Stimulated activated CD8-positive, alpha-beta memory T cell treated with anti-CD3 and anti-CD28 coated beads, Interleukin-15, amount 100 ng/mL, for 4 hours (primary cell): Measurements from ENCODE around the gene EPC1.
"Not testable (repeated sequence)": the region's sequence is repeated elsewhere in the genome, so short reads cannot be mapped to it uniquely, and the experiment has no call there.

Experiments used
- DNase-seq, 2 donors: peaks; one replicate each; pipeline ENCODE4 v3.0.0-alpha.2; 2020; ENCODE audit warnings: low read depth in 2 of 2

EPC1 gene, protein sequence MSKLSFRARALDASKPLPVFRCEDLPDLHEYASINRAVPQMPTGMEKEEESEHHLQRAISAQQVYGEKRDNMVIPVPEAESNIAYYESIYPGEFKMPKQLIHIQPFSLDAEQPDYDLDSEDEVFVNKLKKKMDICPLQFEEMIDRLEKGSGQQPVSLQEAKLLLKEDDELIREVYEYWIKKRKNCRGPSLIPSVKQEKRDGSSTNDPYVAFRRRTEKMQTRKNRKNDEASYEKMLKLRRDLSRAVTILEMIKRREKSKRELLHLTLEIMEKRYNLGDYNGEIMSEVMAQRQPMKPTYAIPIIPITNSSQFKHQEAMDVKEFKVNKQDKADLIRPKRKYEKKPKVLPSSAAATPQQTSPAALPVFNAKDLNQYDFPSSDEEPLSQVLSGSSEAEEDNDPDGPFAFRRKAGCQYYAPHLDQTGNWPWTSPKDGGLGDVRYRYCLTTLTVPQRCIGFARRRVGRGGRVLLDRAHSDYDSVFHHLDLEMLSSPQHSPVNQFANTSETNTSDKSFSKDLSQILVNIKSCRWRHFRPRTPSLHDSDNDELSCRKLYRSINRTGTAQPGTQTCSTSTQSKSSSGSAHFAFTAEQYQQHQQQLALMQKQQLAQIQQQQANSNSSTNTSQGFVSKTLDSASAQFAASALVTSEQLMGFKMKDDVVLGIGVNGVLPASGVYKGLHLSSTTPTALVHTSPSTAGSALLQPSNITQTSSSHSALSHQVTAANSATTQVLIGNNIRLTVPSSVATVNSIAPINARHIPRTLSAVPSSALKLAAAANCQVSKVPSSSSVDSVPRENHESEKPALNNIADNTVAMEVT

DNA sequence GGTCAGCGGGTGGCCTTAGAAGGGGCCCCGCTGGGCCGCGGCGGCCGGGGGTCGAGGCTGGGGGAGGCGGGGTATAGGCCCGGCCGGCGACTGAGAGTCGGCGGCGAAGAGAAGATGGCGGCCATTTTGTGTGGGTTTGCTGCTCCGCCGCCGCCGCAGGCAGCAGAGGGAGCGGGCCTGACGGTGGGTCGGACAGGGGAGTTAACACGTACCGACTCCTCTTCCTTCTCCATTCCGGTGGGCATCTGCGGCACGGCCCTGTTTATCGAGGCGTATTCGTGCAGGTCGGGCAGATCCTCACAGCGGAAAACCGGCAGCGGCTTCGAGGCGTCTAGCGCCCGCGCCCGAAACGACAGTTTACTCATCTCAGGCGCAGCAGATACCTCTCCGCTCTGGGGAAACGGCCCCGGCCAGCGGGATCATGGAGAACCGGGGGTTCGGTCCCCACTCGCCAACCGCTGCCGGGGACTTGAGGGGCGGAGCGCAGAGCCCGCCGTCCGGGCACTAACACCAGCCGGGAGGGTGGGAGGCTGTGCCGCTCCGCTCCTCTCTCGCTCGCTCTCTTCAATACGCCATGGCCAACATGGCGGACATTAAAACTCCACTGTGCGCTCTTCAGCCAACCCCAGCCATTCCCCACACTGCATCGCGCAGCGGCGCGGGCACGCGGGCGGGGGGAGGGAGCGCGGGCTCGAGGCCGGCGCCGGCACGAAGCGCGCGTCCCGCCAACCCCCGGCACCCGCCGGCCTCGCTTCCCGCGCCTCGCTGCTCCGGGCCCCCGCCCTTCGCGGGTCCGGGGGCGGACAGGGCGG lies at the start of gene EPC1:
Gene EPC1 (minus strand): TSS at position 608 of the 812 bp plus-strand sequence. CDS start 243 bp downstream, at position 365.
- DNase-seq = peak; percentile 73 to 78

DNA sequence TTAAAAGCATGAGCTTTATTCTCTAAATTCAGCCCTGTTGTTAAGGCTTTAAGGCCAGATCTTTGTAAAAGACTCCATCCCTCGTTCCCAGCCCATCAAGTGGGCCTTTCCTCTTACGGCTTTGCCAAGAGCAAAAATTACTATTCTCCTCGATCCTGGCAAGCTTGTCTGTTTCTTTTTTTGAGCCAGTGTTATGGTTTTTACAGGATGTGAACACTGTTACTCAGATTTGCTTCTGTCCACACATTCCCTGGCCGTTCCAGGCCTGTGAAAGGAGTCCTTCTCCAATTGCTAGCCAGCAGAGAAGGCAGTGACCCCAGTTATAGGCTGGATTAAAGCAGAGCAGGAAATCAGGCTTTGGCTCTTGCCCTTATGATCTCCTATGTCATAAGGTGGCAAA lies 47.0 kb upstream of the EPC1 start:
- no peak for DNase-seq

DNA sequence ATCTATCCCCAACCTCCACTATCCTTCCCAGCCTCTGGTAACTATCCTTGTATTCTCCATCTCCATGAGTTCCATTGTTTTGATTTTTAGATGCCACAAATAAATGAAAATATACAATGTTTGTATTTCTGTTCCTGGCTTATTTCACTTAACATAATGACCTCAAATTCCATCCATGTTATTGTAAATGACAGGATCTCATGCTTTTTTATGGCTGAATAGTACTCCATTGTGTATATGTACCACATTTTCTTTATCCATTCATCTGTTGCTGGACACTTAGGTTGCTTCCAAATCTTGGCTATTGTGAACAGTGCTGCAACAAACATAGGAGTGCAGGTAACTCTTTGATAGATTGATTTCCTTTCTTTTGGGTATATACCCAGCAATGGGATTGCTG lies 45.3 kb upstream of the EPC1 start:
- DNase-seq = not testable (repeated sequence)

DNA sequence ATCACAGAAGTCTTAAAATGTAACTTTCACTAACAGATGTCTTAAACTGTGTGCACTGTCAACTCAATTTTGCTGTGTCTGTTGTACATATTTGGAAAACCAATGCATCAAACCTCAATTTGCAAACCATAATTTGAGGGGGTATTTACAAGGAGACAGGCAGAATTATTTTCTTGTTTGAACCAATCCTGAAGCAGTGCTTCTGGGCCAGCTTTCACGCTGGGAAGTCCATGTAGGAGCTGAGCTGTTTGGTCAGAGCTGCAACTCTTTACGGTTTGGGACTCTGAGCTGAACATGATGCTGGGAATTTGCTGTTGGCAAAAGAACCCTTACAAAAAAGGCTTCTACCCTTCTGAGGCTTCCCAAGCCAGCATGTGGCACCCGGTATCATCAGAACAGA lies 43.2 kb upstream of the EPC1 start:
- no peak for DNase-seq

DNA sequence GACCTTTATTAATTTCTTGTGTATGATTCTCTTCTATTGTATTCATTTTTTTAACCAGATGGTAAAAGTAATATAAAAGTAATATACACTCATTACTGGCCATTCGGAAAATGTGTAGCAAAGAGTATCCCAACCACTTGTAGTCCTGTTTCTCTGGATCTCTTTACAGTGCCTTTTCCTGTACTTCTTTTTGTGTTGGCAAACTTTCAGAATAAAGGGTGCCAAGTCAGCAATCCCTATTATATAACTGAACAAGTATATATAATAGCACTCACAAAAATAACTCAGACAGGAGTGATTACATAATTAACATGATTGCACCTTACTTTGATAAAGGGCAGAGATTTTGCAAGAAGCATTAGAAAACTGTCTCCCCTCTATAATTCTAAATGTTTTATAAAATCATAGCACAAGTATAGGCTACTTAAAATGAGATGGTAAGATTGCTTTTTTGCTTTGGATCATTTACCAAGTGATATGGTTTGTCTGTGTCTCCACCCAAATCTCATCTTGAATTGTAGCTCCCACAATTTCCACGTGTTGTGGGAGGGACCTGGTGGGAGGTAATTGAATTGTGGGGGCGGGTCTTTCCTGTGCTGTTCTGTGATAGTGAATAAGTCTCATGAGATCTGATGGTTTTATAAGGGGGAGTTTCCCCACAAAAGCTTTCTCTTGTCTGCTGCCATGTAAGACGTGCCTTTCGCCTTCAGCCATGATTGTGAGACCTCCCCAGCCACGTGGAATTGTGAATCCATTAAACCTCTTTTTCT lies 41.5 kb upstream of the EPC1 start:
- no peak for DNase-seq

DNA sequence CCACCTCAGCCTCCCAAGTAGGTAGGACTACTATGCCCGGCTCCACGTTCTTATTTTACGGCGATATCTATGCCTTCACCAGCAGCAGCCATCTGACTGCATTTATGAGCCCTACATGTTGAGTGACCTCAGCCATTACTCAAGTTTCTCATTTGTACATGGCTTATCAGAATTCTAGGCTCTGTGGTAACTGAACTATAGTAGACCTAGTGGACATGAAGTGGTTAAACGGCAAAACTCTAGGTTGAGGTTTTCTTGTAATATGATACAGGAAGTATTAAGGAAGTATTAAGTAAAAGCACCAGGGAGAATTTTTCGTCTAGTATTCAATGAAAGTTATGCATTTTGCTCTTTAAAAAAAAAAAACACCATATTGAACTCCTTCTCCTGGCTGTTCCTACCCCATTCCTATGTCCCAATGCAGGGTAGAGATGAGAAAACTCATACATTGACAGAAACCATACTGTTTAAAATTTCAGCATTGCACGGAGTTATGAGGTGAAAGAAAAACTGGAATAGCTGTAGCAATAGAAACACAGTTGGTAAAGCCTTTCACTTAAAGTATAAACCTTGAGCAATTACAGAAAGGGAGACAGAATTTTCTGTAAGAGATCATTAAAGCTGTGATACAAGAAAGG lies 39.8 kb upstream of the EPC1 start:
- DNase-seq = no peak

DNA sequence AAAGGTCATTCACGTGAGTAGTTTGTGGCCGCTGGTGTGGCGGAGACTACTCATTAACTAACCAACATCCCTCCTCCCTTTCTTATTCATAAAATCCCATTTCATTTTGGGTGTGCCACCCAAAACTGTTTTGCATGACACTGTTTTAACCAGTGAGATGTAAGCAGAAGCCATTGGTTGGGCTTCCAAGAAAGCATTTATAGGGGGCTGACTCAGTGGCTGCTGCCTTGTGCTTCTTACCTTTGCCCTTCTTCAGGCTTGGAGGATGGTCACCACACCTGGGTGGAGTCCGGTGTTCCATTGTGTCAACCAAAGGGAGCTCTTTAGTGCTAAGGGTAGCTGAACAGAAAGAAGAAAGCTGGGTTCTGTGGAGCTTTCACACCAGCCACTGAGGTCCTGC lies 37.2 kb upstream of the EPC1 start:
- DNase-seq = no peak

DNA sequence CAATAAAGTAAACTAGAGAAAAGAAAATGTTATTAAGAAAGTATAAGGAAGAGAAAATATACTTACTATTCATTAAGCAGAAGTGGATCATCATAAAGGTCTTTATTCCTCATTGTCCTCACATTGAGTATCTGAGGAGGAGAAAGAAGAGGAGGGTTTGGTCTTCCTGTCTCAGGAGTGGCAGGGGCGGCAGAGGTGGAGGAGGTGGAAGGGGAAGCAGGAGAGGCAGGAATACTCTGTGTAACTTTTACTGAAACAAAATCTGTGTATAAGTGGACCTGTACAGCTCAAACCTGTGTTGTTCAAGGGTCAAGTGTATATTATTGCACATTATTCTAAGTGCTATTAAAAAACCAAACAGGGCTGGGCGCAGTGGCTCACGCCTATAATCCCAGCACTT lies 34.2 kb upstream of the EPC1 start:
- DNase-seq = no peak

DNA sequence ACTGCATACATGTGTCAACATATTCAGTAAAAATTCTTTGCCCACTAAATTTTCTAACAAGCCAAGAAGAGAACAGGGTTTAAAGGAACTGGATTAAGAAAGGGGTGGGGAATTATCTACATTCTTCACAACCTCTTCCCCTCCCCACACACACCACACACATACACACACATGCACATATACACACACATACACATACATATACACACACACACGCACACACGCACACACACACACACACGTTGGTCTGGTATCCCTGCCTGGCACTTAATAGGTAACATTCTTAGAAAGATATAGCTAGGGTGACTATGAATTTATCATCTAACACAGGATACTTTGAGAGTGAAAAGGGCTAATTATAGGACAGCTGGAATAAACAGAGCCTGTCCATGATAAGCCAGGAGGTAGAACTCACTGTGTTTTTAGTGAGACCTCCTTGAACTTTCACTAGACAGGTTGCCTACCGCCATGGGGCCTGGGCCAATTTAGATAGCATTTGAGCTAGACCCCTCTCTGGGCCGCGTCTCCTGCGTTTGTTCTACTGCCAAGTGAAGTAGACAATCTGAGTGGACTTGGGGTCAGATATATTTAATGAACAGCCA lies 33.1 kb upstream of the EPC1 start:
- DNase-seq = no peak

DNA sequence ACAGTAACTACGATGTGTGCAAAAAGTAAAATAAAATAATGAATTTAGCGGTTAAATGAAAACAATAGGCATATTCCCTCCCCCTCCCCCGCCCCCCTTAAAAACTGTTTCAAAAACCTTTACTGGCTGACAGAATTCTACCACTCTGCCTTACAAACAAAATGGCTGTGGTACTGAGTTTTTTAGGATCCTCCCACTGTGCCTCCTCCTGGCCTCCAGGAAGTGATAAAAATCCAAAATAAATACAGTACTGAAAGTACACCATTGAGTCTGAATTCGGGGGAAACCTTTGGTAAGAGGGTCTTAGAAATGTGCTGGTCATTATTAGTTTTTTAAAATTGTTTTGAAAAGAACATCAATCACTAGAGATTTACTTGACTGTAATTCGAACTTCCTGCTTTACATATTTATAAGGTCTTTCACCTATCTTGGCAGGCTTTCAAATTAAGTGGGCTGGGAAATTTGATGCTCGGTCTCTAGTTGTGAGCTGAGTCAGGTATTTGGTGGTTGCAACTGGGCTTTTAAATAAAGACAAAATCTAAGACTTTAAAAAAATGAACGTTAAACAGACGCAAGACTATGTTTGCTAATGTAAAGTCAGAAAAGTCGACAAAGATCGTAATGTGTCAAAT lies 32.5 kb upstream of the EPC1 start:
- no peak for DNase-seq

DNA sequence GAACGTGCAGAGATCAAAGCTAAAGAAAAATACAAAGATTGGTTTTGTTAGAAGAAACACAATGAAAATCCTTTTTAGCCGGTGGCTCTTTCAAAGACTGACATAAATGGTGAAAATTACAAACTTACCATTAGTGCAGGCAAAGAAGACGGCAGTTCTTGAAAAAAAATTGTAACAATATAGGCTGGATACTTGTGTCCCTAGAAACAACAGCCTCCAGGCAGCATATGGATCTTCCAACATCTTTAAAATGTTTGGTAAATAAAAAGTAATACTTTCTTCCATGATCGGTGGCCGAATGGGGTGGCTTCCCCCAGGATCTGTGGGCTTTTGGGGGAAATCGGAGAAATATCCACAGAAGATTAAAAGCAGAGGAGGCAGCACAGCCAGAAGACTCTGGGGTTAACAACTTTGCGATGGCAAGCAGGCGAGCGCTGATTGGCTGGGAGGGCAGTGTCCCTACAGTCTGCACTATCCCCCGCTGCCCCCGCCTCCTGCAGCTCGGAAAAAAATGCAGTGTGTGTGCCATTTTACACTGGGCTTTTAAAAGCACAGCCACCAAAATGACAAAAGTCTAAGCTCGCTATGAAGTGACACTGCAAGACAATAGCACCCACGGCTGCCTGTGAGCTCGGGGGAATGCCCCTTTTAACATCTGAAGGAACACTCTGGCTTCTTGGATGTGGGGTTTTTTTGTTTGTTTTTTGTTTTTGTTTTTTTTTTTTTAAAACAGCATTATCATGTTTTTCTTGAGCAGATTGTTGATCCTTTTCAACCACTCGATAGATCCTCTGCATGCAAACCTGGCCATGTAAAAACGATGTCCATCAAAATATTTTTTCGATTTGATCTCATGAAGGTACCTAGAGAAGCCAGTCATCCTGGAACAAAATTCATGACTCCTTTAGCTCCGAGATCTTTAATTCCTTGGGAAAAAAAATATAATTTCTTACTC lies 31.7 kb upstream of the EPC1 start:
- DNase-seq = peak; percentile 76 to 86

DNA sequence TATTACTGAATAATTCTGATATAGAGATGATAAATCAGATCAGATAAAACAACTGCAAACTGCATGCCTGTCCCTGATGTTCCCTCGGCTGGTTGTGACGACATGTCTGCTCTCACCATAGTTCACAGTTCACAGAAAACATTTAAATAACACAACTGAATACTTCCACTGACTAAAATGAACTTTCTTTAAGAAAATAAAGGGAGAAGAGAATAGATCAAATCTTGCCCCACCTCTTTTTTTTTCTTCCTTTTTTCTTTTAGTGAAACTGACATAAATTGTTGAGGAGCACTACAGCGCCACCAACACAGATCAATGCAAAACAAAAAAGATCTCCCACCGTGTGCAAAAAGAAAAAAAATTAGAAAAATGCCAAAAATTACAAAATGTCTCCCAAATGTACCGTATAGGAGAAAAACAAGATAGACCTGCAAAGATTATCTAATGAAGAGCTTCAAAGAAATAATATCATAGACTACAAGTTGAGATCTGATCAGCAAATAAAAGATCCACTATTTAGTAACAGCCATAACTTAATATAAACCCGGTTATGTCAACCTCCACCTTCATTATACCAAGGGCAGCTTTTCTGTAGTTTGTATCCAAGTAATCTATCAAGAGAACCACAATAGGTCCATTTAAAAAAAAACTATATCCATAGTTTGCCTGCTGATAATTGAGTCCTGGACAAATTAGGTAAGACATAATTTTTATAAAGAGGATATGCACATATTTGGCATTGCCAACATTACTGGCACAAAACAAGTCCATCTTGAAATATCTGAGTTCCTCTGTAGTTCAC lies 30.7 kb upstream of the EPC1 start:
- DNase-seq = no peak

DNA sequence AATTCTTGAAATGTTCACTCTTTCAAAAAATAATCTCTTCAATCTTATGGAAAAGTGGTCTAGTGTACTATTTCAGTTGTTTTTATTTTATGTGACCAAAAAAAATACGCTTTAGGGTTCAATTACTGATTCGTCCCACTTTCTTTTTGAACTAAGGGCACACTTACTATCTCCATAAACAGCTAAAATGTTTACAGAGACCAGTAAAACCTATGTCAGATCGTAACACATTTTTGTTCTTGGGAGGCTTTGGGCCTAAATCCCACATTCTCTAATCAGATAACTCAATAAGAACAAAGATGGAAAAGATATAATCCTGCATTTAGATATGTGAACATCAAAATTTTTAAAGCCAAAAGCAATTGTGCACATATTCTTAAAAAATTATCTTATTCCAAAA lies 29.8 kb upstream of the EPC1 start:
- no peak for DNase-seq

DNA sequence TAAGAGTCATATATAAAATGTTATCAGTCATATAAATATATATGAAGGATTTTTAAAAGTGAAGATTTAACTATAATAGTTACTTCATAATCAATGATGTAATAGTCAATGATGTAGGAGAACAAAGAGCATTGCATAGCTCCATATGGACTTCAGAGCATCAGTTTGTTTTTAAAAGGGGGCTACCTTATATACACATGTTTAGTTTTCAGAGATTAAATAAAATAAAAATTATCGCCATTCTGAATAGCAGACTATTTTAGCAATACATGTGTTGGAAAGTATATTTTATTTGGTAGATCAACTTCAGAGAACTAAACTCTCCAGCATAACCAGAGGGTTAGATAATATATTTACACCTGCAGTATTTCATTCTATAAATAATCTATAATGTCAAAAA lies 29.1 kb upstream of the EPC1 start:
- no peak for DNase-seq

DNA sequence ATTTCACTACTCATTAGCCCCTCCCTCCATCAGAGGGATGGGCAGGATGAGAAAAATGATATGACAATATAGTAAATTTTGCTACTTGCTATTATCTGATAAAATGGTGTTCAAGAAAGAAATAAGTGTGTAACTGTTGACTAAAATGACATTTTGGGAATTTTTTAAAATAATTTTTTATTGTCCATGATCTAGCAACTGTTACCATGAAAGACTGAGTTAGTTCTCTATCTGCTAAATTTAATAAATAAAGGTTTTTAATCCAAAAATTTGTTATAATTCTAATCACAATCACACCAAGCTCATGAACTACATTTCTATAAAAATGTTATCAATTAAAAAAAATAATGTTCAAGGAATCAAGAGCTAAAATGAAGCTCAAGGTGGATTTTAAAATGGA lies 28.7 kb upstream of the EPC1 start:
- no peak for DNase-seq

DNA sequence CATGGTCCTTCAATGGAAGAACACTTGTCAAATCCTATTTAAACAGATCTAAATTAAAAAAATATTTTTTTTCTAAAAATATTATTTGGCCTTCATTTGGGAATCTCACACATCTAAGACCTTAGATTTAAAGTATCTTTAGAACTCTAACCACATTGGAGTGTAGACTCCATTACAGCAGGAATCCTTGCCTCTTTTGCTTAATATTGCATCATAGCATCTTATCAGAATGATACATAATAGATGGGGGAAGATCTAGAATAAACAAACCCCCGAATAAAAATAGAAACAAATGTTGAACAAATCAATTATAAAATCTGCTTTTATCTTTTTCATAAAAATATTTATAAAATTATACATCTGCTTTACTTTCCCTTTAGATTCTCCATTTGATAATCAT lies 27.6 kb upstream of the EPC1 start:
- no peak for DNase-seq

DNA sequence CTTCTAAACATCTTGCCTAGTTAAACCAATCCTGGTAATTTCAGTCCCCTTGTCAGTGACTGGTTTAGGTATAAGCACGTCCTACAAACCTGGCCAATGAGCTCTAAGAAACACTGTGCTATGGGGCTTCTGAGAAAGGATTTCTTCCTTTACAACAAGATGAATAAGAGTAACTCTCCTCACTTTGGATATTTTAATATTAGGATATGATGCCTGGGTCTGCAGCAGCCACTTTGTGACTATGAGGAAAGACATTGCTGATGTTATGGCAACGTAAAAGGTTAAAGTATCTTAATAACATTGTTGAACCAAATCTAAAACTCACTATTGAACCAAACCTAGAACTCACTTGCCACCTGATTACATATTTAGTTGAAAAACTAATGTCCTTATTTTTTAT lies 26.5 kb upstream of the EPC1 start:
- DNase-seq = no peak

DNA sequence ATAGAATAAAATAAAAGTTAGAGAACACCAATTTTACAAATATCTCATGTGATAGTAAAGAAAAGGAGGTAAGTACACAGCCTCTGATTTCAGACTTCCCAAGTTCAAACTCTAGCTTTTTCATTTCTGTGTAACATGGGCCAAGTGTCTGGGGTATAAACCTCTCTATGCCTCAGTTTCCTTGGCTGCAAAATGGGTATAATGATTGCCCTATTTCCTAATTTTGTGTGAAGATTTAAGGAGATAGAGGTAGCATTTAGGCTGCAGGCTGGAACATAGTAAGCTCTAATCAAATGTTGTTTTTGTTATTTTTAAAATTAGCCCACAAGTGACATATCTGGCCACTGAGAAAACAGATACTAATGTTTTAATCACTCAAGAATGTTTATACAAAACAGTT lies 26.1 kb upstream of the EPC1 start:
- no peak for DNase-seq
